H7 (cell line): ENCODE measurements around the gene EVA1C. TPM values are rescaled to one million over a fixed set of nuclear protein-coding genes. Genes with fewer than 3 reads are reported as not detected.
"Not testable (repeated sequence)": the region's sequence is repeated elsewhere in the genome, so short reads cannot be mapped to it uniquely, and the experiment has no call there.

Experiments
- DNase-seq: peaks from one replicate; pipeline ENCODE4 v3.0.0; 2012
- H3K27me3 ChIP-seq: 2 replicates; pipeline ENCODE4 v1.6.0; 2011; ENCODE audit warnings: mild to moderate bottlenecking, low read length; ENCODE audit not compliant: control insufficient read depth, insufficient read depth
- H3K36me3 ChIP-seq: replicated peaks from 2 replicates; pipeline ENCODE4 v1.5.1; 2011; ENCODE audit warnings: low read length; ENCODE audit not compliant: control insufficient read depth, insufficient read depth
- H3K4me3 ChIP-seq: 2 replicates; pipeline ENCODE4 v1.5.1; 2011; ENCODE audit warnings: low read depth, mild to moderate bottlenecking, control low read depth, low read length, moderate library complexity; ENCODE audit not compliant: insufficient read depth
- total RNA-seq: library from RNA; depleted of rRNA; stranded (reverse); fragments of >200 nt; shearing (Covaris generic); gene quantifications from 2 replicates; pipeline ENCODE4 v1.2.3, GENCODE V29; 2014

The EVA1C gene
- total RNA-seq, 1 experiment from 2014 or later, result 4.5 TPM

- H3K4me3 ChIP-seq, result no peak overlapping the region
- H3K27me3 ChIP-seq, result no peaks in the 10 kb centered on the region
- H3K36me3 ChIP-seq, result peaks cover 28% of the 10 kb centered on the region
- no peak for DNase-seq
These were observed 30.3 kb upstream of the EVA1C start for GRCh38 chr21:32382108-32382644.

- H3K36me3 ChIP-seq, result peaks cover 26% of the 10 kb centered on the region
These were observed 28.7 kb upstream of the EVA1C start for GRCh38 chr21:32383812-32384211.

GRCh38 chr21:32386195-32386870 lies 26.2 kb upstream of the EVA1C start:
- H3K27me3 ChIP-seq, result no peaks in the 10 kb centered on the region
- no peak overlapping the region for H3K4me3 ChIP-seq
- no peak for DNase-seq
- H3K36me3 ChIP-seq, result peaks cover 19% of the 10 kb centered on the region

More at GRCh38 chr21:32383812-32384211, 28.7 kb upstream of the EVA1C start:
- DNase-seq, result no peak
- Histone ChIP-seq H3K4me3 (no peak overlapping the region), H3K27me3 (no peaks in the 10 kb centered on the region)

GRCh38 chr21:32387151-32387550 lies 25.4 kb upstream of the EVA1C start:
- Histone ChIP-seq H3K27me3 (no peaks in the 10 kb centered on the region), H3K36me3 (peaks cover 19% of the 10 kb centered on the region), H3K4me3 (no peak overlapping the region)
- DNase-seq, result no peak

- H3K4me3 ChIP-seq, result no peak overlapping the region
- H3K27me3 ChIP-seq, result no peaks in the 10 kb centered on the region
- peaks cover 11% of the 10 kb centered on the region for H3K36me3 ChIP-seq
- DNase-seq, result no peak
These were observed 24.2 kb upstream of the EVA1C start for GRCh38 chr21:32388306-32388705.

GRCh38 chr21:32389337-32390015 lies 23.0 kb upstream of the EVA1C start:
- peaks cover 3% of the 10 kb centered on the region for H3K36me3 ChIP-seq
- no peak for DNase-seq
- H3K27me3 ChIP-seq, result no peaks in the 10 kb centered on the region
- no peak overlapping the region for H3K4me3 ChIP-seq

- not testable (repeated sequence) for H3K27me3 ChIP-seq, H3K4me3 ChIP-seq, DNase-seq, H3K36me3 ChIP-seq
These were observed 21.8 kb upstream of the EVA1C start for GRCh38 chr21:32390537-32391224.

DNA sequence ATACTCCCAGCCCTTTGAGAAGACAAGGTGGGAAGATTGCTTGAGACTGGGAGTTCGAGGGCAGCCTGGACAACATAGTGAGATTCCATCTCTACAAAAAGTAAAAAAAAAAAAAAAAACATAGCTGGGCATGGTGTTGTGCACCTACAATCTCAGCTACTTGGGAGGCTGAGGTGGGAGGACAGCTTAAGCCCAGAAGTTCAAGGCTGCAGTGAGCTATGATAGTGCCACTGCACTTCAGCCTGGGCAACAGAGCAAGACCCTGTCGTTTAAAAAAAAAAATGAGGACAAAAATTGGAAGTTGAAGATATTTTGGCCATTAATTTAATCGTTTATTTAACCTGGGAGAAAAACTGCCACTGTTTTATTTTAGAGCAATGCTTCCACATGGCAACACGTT lies 20.8 kb upstream of the EVA1C start:
- no peak for DNase-seq
- Histone ChIP-seq H3K27me3 (no peaks in the 10 kb centered on the region), H3K4me3 (peak overlapping the region; percentile 95), H3K36me3 (peaks cover 3% of the 10 kb centered on the region; the same call in 1 of the 2 replicates)

DNA sequence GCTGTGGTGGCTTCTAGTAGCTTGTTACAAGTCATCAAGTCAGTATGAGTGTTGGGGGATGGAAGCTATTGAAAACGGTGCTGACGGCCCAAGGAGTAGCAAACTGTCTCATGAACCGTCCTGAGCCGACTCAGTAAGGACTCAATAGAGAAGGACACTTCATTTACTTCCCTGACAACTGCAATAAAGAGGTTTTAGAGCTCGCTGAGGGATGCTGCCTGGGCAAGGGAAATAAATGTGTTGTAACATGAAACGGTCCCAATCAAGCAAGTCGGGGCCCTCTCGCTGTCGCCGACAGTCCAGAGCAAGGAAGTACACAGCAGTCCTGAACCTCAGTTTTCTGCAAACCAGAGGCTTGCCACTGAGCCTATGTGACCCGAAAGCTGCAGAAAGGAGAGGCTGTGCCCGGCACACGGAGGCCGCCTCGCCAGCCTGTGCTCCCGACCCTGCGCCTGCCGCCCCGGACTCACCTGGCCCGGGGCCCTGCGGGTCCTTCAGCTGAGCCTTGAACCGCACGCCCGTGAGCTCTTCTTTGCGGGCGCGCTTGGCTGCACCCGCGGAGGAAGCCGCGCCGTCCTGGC lies 20.1 kb upstream of the EVA1C start:
- H3K4me3 ChIP-seq, result peak overlapping the region; percentile 95
- DNase-seq, result no peak
- H3K36me3 ChIP-seq, result peaks cover 3% of the 10 kb centered on the region; the same call in 1 of the 2 replicates
- no peaks in the 10 kb centered on the region; the same call in 1 of the 2 replicates for H3K27me3 ChIP-seq

- peaks cover 3% of the 10 kb centered on the region; the same call in 1 of the 2 replicates for H3K36me3 ChIP-seq
- H3K4me3 ChIP-seq, result peak within 1 kb of the TSS; percentile 95
- no peaks in the 10 kb centered on the region; the same call in 1 of the 2 replicates for H3K27me3 ChIP-seq
- DNase-seq, result peak; percentile 95
These were observed 19.4 kb upstream of the EVA1C start, which contains the start of gene URB1 for GRCh38 chr21:32392880-32393676. Gene URB1, minus strand, starts transcription at chr21:32393012. Its CDS starts 102 bp downstream, at chr21:32392910.

DNA sequence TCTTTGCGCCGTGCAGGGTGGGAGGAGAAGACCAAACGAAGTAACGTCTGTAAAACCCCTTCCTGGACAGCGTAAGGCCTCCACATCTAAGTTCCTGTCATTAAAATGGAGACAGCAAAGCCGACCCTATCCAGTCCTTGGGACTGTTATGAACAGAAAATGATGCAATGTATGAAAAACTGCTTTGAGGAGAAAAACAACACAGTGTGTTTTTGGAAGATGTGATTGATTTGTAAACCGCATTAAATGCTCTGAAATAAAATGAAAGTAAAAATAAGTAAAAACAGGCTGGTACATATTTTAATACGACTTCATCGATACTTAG lies 18.9 kb upstream of the EVA1C start:
- no peak for DNase-seq
- Histone ChIP-seq H3K27me3 (no peaks in the 10 kb centered on the region; the same call in 1 of the 2 replicates), H3K4me3 (peak overlapping the region; percentile 95; the same call in 1 of the 2 replicates), H3K36me3 (peaks cover 3% of the 10 kb centered on the region; the same call in 1 of the 2 replicates)

GRCh38 chr21:32403201-32403777 lies 9.2 kb upstream of the EVA1C start:
- H3K36me3 ChIP-seq, result no peaks in the 10 kb centered on the region
- DNase-seq, result peak; percentile 80
- H3K27me3 ChIP-seq, result no peaks in the 10 kb centered on the region
- no peak overlapping the region for H3K4me3 ChIP-seq

- Histone ChIP-seq H3K36me3 (no peaks in the 10 kb centered on the region), H3K27me3 (peaks cover 16% of the 10 kb centered on the region), H3K4me3 (no peak overlapping the region)
- no peak for DNase-seq
These were observed 6.1 kb upstream of the EVA1C start for GRCh38 chr21:32406405-32406804.
